WTC11 (cell line): Measurements from ENCODE around the gene AGAP1. TPM values are rescaled to one million over a fixed set of nuclear protein-coding genes. Genes with fewer than 3 reads are reported as not detected.

ENCODE experiments used
- ATAC-seq: fragments of 200-7000 bp; cut with Tn5 transposase; 2 replicates; pipeline ENCODE4 v1.10.0; 2021; ENCODE audit warnings: mild to moderate bottlenecking, moderate library complexity
- CTCF ChIA-PET: fragments of 300-600 bp; sonication (Branson Sonifier 250); formaldehyde crosslinking; loops from one replicate; lab custom pipeline; 2021; ENCODE audit warnings: antibody characterized with exemption; lab: Charles Lee
- POLR2A ChIA-PET: fragments of 350-600 bp; sonication (Branson Sonifier 250); formaldehyde crosslinking; loops from one replicate; lab custom pipeline; 2021; ENCODE audit warnings: antibody characterized with exemption; lab: Charles Lee
- DNase-seq: peaks from one replicate; pipeline ENCODE4 v3.0.0; 2021; ENCODE audit warnings: low spot score
- H3K27ac Mint-ChIP-seq: 2 replicates; pipeline ENCODE4 v1.8.0; 2021; ENCODE audit warnings: mixed read lengths
- H3K27me3 Mint-ChIP-seq: 2 replicates; pipeline ENCODE4 v1.8.0; 2021; ENCODE audit warnings: low read depth, mild to moderate bottlenecking, moderate library complexity, mixed read lengths
- H3K36me3 Mint-ChIP-seq: 2 replicates; pipeline ENCODE4 v1.8.0; 2021; ENCODE audit warnings: mixed read lengths
- H3K4me1 Mint-ChIP-seq: 2 replicates; pipeline ENCODE4 v1.8.0; 2022; ENCODE audit warnings: mixed read lengths
- H3K4me3 Mint-ChIP-seq: 2 replicates; pipeline ENCODE4 v1.8.0; 2021; ENCODE audit warnings: mild to moderate bottlenecking, moderate library complexity, mixed read lengths
- H3K9me3 Mint-ChIP-seq: 2 replicates; pipeline ENCODE4 v1.8.0; 2021; ENCODE audit warnings: mixed read lengths
- CREM ChIP-seq: sonication (generic); formaldehyde crosslinking; IDR thresholded peaks from 2 replicates; pipeline ENCODE4 v1.8.1; 2022; ENCODE audit warnings: mild to moderate bottlenecking, missing genetic modification reagents, moderate library complexity
- E2F5 ChIP-seq: sonication (generic); formaldehyde crosslinking; IDR thresholded peaks from 2 replicates; pipeline ENCODE4 v1.8.1; 2022; ENCODE audit warnings: mild to moderate bottlenecking, moderate library complexity, missing genetic modification reagents
- FOXJ3 ChIP-seq: sonication (generic); formaldehyde crosslinking; IDR thresholded peaks from 2 replicates; pipeline ENCODE4 v1.9.0; 2021; ENCODE audit warnings: missing genetic modification reagents, mild to moderate bottlenecking, borderline replicate concordance
- FOXK1 ChIP-seq: sonication (generic); formaldehyde crosslinking; IDR thresholded peaks from 2 replicates; pipeline ENCODE4 v1.8.0; 2022; ENCODE audit warnings: mild to moderate bottlenecking, moderate library complexity, missing genetic modification reagents
- GABPB1 ChIP-seq: sonication (generic); formaldehyde crosslinking; IDR thresholded peaks from 2 replicates; pipeline ENCODE4 v1.8.1; 2023; ENCODE audit warnings: mild to moderate bottlenecking, missing genetic modification reagents
- JAZF1 ChIP-seq: fragments of 250-450 bp; sonication (Bioruptor Pico); IDR thresholded peaks from 2 replicates; pipeline ENCODE4 v1.9.0; 2021; ENCODE audit warnings: moderate library complexity, mild to moderate bottlenecking, inconsistent platforms
- JUN ChIP-seq: sonication (generic); formaldehyde crosslinking; IDR thresholded peaks from 2 replicates; pipeline ENCODE4 v1.8.0; 2023; ENCODE audit warnings: mild to moderate bottlenecking, missing genetic modification reagents
- NFATC4 ChIP-seq: fragments of 250-450 bp; sonication (Bioruptor Pico); IDR thresholded peaks from 2 replicates; pipeline ENCODE4 v1.9.0; 2021; ENCODE audit warnings: mild to moderate bottlenecking
- NFYB ChIP-seq: sonication (generic); formaldehyde crosslinking; conservative IDR thresholded peaks from 2 replicates; pipeline ENCODE4 v1.8.0; 2022; ENCODE audit warnings: low read depth, missing genetic modification reagents
- OVOL2 ChIP-seq: fragments of 250-450 bp; sonication (Bioruptor Pico); IDR thresholded peaks from 2 replicates; pipeline ENCODE4 v1.9.0; 2021; ENCODE audit warnings: mild to moderate bottlenecking, borderline replicate concordance
- SMAD4 ChIP-seq: sonication (generic); formaldehyde crosslinking; IDR thresholded peaks from 2 replicates; pipeline ENCODE4 v1.8.0; 2022; ENCODE audit warnings: mild to moderate bottlenecking, missing genetic modification reagents
- SP1 ChIP-seq: sonication (generic); formaldehyde crosslinking; conservative IDR thresholded peaks from 2 replicates; pipeline ENCODE4 v1.8.1; 2022; ENCODE audit warnings: missing genetic modification reagents
- TCF7 ChIP-seq: sonication (generic); formaldehyde crosslinking; IDR thresholded peaks from 2 replicates; pipeline ENCODE4 v1.8.0; 2022; ENCODE audit warnings: mild to moderate bottlenecking, low read depth, missing genetic modification reagents, moderate library complexity
- ZNF232 ChIP-seq: sonication (generic); formaldehyde crosslinking; IDR thresholded peaks from 2 replicates; pipeline ENCODE4 v1.8.0; 2022; ENCODE audit warnings: mild to moderate bottlenecking, missing genetic modification reagents
- ZNF263 ChIP-seq: sonication (generic); formaldehyde crosslinking; IDR thresholded peaks from 2 replicates; pipeline ENCODE4 v1.8.1; 2022; ENCODE audit warnings: low read depth, mild to moderate bottlenecking, moderate library complexity, missing genetic modification reagents
- ZNF671 ChIP-seq: fragments of 250-450 bp; sonication (Bioruptor Pico); IDR thresholded peaks from 2 replicates; pipeline ENCODE4 v1.8.0; 2021; ENCODE audit warnings: mild to moderate bottlenecking
- total RNA-seq: library from RNA; stranded (reverse); gene quantifications from 3 replicates; pipeline ENCODE4 v1.2.3, GENCODE V29; 2021
- TF ChIP-seq, protein P1 (sequence below): sonication (generic); formaldehyde crosslinking; IDR thresholded peaks from 2 replicates; pipeline ENCODE4 v1.8.0; 2022; ENCODE audit warnings: mild to moderate bottlenecking, missing genetic modification reagents
- TF ChIP-seq, protein P2 (sequence below): sonication (generic); formaldehyde crosslinking; IDR thresholded peaks from 2 replicates; pipeline ENCODE4 v1.8.0; 2023; ENCODE audit warnings: missing genetic modification reagents
- TF ChIP-seq, protein P3 (sequence below): sonication (generic); formaldehyde crosslinking; IDR thresholded peaks from 2 replicates; pipeline ENCODE4 v1.8.1; 2022; ENCODE audit warnings: low read depth, missing genetic modification reagents, borderline replicate concordance
- TF ChIP-seq, protein P4 (sequence below): sonication (generic); formaldehyde crosslinking; IDR thresholded peaks from 2 replicates; pipeline ENCODE4 v1.8.1; 2023; ENCODE audit warnings: mild to moderate bottlenecking, moderate library complexity, missing genetic modification reagents
- TF ChIP-seq, protein P5 (sequence below): fragments of 250-450 bp; sonication (Bioruptor Pico); conservative IDR thresholded peaks from 2 replicates; pipeline ENCODE4 v1.9.0; 2021; ENCODE audit warnings: mild to moderate bottlenecking

Gene AGAP1
- total RNA-seq, 1 experiment from 2014 or later: 49.3 TPM

DNA sequence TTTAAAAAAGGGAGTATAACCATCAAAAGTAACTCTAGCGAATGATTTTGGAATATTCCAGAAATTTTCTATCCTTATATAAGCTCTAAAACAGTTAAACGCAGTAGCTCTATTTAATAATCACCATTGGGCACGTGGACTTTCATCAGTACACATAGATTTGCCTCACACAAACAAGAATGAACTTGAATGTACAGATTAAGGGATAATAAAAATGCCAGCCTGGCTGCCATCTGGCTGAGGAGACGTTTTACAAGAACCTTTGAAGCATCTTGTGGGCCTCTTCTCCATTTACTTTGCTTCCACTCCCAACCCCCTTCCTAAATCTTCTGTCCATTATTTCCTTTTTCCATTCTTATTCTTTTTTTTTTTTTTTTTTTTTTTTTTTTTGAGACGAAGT, 47.2 kb downstream of the AGAP1 start:
- ATAC-seq: no peak
- no peaks in the 10 kb centered on the region for H3K36me3 Mint-ChIP-seq
- DNase-seq: no peak
- H3K4me1 Mint-ChIP-seq: peaks cover 72% of the 10 kb centered on the region
- H3K27ac Mint-ChIP-seq: no peak overlapping the region
- no peaks in the 10 kb centered on the region for H3K27me3 Mint-ChIP-seq
- ChIA-PET POLR2A (no interaction called here), CTCF (no interaction called here)
- TF ChIP-seq, protein P1, sequence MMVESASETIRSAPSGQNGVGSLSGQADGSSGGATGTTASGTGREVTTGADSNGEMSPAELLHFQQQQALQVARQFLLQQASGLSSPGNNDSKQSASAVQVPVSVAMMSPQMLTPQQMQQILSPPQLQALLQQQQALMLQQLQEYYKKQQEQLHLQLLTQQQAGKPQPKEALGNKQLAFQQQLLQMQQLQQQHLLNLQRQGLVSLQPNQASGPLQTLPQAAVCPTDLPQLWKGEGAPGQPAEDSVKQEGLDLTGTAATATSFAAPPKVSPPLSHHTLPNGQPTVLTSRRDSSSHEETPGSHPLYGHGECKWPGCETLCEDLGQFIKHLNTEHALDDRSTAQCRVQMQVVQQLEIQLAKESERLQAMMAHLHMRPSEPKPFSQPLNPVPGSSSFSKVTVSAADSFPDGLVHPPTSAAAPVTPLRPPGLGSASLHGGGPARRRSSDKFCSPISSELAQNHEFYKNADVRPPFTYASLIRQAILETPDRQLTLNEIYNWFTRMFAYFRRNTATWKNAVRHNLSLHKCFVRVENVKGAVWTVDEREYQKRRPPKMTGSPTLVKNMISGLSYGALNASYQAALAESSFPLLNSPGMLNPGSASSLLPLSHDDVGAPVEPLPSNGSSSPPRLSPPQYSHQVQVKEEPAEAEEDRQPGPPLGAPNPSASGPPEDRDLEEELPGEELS (CRISPR knock-in tag): no peak
- TF ChIP-seq E2F5 (CRISPR knock-in tag) (no peak), SP1 (no peak), SMAD4 (CRISPR knock-in tag) (no peak), TCF7 (CRISPR knock-in tag) (no peak), JAZF1 (CRISPR knock-in tag) (no peak), NFYB (no peak), OVOL2 (CRISPR knock-in tag) (no peak), FOXJ3 (CRISPR knock-in tag) (no peak), ZNF671 (no peak)
- TF ChIP-seq, protein P2, sequence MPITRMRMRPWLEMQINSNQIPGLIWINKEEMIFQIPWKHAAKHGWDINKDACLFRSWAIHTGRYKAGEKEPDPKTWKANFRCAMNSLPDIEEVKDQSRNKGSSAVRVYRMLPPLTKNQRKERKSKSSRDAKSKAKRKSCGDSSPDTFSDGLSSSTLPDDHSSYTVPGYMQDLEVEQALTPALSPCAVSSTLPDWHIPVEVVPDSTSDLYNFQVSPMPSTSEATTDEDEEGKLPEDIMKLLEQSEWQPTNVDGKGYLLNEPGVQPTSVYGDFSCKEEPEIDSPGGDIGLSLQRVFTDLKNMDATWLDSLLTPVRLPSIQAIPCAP (CRISPR knock-in tag): no peak
- no peak overlapping the region for H3K4me3 Mint-ChIP-seq
- H3K9me3 Mint-ChIP-seq: peaks cover 4% of the 10 kb centered on the region

- ChIA-PET CTCF (interaction anchor here (0.6 to 2.4 kb wide), 3 partner anchors 10 to 204 kb away, joined by 4 to 9 read pairs (median 4); no protein-coding TSS in a partner anchor), POLR2A (interaction anchor here (0.6 kb wide), 1 partner anchor 1460 kb away, joined by 6 read pairs; no protein-coding TSS in a partner anchor)
- no peaks in the 10 kb centered on the region for H3K27me3 Mint-ChIP-seq
- H3K36me3 Mint-ChIP-seq: no peaks in the 10 kb centered on the region
- no peak for ATAC-seq
- peaks cover 73% of the 10 kb centered on the region for H3K4me1 Mint-ChIP-seq
- H3K4me3 Mint-ChIP-seq: peak overlapping the region; percentile 35
- peak; percentile 69 for TF ChIP-seq GABPB1
- no peak for TF ChIP-seq NFATC4
- H3K9me3 Mint-ChIP-seq: peaks cover 4% of the 10 kb centered on the region
- DNase-seq: no peak
- peak overlapping the region; percentile 88 for H3K27ac Mint-ChIP-seq
Measured at GRCh38 chr2:235541838-235542549, 48.2 kb downstream of the AGAP1 start.

DNA sequence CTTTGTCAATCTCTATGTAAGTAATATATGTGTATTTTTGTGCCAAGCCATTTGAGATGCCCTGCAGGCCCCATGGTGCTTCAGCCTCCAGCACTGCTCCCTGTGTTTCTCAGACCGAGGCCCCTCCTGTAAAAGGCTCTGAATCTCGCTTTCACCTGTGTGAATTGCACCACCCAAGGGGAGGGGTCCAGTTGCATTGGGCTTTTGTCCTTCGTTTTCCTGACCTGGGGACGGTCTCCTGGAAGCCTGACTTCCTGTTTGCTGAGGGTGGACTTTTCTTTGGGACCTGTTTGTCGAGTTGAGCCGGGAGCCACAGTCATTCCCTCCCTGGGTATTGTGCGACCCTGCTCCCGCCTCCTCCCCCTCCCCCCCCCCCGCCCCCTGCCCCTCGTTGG, 48.9 kb downstream of the AGAP1 start:
- Mint-ChIP-seq H3K4me3 (peak overlapping the region; percentile 35), H3K36me3 (no peaks in the 10 kb centered on the region), H3K4me1 (peaks cover 70% of the 10 kb centered on the region)
- peak; percentile 62 for DNase-seq
- CTCF ChIA-PET: interaction anchor here (1.0 to 2.4 kb wide), 2 partner anchors 9 to 32 kb away, joined by 4 to 9 read pairs; no protein-coding TSS in a partner anchor
- TF ChIP-seq ZNF263 (CRISPR knock-in tag) (no peak), GABPB1 (peak; percentile 83), SMAD4 (CRISPR knock-in tag) (no peak), CREM (CRISPR knock-in tag) (no peak), SP1 (0 out of 2 replicates have a peak, but pooled peaks have one; percentile 27), FOXK1 (no peak), ZNF232 (CRISPR knock-in tag) (no peak), JUN (no peak)
- TF ChIP-seq, protein P3, sequence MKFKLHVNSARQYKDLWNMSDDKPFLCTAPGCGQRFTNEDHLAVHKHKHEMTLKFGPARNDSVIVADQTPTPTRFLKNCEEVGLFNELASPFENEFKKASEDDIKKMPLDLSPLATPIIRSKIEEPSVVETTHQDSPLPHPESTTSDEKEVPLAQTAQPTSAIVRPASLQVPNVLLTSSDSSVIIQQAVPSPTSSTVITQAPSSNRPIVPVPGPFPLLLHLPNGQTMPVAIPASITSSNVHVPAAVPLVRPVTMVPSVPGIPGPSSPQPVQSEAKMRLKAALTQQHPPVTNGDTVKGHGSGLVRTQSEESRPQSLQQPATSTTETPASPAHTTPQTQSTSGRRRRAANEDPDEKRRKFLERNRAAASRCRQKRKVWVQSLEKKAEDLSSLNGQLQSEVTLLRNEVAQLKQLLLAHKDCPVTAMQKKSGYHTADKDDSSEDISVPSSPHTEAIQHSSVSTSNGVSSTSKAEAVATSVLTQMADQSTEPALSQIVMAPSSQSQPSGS (CRISPR knock-in tag): no peak
- TF ChIP-seq, protein P4, sequence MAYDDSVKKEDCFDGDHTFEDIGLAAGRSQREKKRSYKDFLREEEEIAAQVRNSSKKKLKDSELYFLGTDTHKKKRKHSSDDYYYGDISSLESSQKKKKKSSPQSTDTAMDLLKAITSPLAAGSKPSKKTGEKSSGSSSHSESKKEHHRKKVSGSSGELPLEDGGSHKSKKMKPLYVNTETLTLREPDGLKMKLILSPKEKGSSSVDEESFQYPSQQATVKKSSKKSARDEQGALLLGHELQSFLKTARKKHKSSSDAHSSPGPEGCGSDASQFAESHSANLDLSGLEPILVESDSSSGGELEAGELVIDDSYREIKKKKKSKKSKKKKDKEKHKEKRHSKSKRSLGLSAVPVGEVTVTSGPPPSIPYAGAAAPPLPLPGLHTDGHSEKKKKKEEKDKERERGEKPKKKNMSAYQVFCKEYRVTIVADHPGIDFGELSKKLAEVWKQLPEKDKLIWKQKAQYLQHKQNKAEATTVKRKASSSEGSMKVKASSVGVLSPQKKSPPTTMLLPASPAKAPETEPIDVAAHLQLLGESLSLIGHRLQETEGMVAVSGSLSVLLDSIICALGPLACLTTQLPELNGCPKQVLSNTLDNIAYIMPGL (CRISPR knock-in tag): no peak
- TF ChIP-seq, protein P5, sequence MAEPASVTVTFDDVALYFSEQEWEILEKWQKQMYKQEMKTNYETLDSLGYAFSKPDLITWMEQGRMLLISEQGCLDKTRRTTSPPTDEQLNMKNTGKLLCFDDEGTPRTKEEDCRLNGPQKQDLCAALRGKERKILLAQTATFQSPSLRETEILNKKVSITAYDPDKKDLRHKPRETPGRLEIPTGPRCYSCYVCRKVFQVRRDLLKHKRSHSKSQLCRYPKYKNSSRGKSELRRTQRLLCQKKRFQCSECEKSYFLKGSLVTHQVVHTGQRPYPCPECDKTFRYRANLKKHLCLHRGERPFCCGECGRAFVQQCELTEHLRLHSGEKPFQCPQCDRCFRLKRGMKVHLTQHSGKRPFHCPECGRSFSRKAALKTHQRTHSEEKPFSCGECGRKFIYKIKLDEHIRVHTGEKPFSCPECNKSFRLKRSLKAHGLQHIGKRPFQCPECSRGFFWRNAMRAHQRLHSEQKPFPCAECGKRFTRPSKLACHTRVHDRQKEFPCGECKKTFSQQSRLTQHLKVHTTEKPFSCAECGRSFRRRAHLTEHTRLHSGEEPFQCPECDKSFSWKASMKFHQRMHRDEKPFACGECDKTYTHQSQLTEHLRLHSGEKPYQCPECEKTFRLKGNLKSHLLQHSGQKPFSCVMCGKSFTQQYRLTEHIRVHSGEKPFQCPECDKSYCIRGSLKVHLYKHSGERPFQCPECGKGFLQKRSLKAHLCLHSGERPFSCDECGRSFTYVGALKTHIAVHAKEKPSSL: no peak
- TF ChIP-seq, all 79 proteins: peak for 2
- Mint-ChIP-seq H3K27ac (peak overlapping the region; percentile 88), H3K9me3 (peaks cover 4% of the 10 kb centered on the region), H3K27me3 (no peaks in the 10 kb centered on the region)
- POLR2A ChIA-PET: interaction anchor here (0.9 kb wide), 1 partner anchor 9 kb away, joined by 3 read pairs; no protein-coding TSS in a partner anchor
- ATAC-seq: peak; percentile 86
